ENCODE results near the gene MACROD2. TPM values are rescaled to one million over a fixed set of nuclear protein-coding genes. Genes with fewer than 3 reads are reported as not detected.
A peak's percentile ranks its signal among the peaks of the same experiment; 100 is the strongest.

The MACROD2 gene
- total RNA-seq, 1 donor: 1.3 TPM

DNA sequence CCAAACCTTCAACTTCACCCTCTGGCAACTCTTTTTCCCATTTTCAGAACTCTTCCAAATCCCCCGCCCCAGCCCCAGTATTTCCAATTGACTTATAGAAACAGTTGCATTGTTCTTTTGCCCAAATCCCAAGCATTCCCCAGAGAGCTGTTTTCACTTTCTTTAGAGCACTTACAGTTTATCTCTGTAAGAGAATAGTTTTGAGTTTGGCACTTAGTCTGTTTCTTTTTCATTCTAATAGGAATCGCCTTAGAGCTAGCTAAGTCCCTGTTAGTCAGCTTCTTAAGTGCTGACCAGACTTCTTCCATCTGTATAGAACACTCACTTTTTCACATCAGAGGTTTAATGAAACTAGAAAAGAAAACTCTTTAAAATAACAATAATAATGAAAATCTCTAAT is 716.3 kb downstream of the MACROD2 start:
- DNase-seq (ENCODE audit: low read depth): peak; percentile 58
- no peak overlapping the region for H3K4me3 ChIP-seq (ENCODE audit: low read depth, low read length)
- TF ChIP-seq CTCF (IDR thresholded peaks at IDR 0.05; ENCODE audit: insufficient read depth, low read length): no peak

DNA sequence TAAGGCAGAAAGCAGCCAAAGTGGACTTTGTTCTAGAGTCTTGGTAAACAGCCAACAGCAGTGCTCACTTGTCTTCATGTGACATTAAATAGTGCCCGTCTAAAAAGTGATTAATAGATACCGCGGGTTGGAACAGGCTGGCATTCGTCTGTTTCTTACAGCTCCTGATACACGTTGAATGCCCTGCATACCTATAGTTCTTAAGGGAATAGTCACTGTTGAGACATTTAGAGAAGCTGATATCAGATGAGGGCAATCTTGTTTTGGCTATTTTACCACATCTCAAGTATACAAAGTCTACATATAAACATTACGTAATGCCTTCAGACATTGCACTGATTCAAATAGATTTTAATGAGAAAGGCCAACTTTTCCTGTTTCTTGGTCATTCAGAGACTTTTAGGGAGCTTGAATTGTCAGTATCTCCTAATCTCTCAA is 717.0 kb downstream of the MACROD2 start:
- DNase-seq (ENCODE audit: low read depth): peak; percentile 80
- TF ChIP-seq CTCF (IDR thresholded peaks at IDR 0.05; ENCODE audit: insufficient read depth, low read length): no peak

DNA sequence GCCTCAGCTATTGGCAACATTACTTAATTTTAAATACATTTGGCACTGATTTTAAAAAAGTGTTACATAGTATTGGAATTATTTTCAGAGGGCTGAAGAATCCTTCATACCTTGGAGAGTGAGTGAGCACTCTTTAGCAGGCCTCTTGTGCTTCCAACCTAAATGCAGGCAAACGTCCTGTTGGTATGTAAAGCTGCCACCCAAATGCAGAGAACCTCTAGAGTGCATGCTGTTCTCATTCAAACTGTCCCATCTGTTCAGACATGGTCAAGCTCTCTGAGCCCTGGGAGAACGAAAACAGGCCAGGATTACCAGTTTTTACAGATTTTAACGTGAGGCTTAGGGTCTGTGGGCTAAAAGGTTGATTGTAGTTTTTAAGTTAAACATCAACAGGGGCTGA is 720.1 kb downstream of the MACROD2 start:
- no peak for TF ChIP-seq CTCF (IDR thresholded peaks at IDR 0.05; ENCODE audit: insufficient read depth, low read length)
- no peak overlapping the region for H3K4me3 ChIP-seq (ENCODE audit: low read depth, low read length)
- no peak for DNase-seq (ENCODE audit: low read depth)

More for the DNA sequence above, 717.0 kb downstream of the MACROD2 start:
- no peak overlapping the region for H3K4me3 ChIP-seq (ENCODE audit: low read depth, low read length)

DNA sequence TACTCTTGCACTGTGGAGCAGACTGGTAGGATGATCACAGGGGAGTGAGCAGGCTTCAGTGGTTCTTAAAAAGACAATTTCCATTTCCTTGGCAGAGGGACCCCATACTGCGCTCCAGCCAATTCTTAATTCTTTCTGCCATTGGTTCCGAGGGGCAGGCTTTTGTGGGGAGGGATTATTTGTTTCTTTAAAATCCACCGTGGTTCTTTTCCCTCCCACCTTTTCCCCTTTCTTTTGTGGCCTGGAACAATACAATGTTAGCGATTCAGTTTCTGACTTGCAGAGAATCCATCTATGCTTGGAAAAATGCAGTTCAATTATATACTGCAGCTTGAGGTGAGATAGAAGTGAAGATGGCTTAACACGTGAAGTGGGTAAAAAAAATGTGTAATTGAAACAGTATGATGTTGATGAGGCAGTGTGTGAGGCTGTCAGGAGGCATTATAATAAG is 721.1 kb downstream of the MACROD2 start:
- TF ChIP-seq CTCF (IDR thresholded peaks at IDR 0.05; ENCODE audit: insufficient read depth, low read length): no peak
- DNase-seq (ENCODE audit: low read depth): no peak
- no peak overlapping the region for H3K4me3 ChIP-seq (ENCODE audit: low read depth, low read length)

GRCh38 chr20:14717134-14717999 is 722.1 kb downstream of the MACROD2 start:
- DNase-seq (ENCODE audit: low read depth): no peak
- H3K4me3 ChIP-seq (ENCODE audit: low read depth, low read length): no peak overlapping the region
- no peak for TF ChIP-seq CTCF (IDR thresholded peaks at IDR 0.05; ENCODE audit: insufficient read depth, low read length)

- peak; percentile 21 for DNase-seq (ENCODE audit: low read depth)
- no peak for TF ChIP-seq CTCF (IDR thresholded peaks at IDR 0.05; ENCODE audit: insufficient read depth, low read length)
- no peak overlapping the region for H3K4me3 ChIP-seq (ENCODE audit: low read depth, low read length)
These were observed 724.9 kb downstream of the MACROD2 start for GRCh38 chr20:14720251-14720650.
